Activated CD4-positive, alpha-beta T cell treated with anti-CD3 and anti-CD28 coated beads for 48 hours (primary cell): ENCODE results near the gene CLTA.

Experiments
- DNase-seq: peaks from one replicate; pipeline ENCODE4 v3.0.0-alpha.2; 2020

Gene CLTA, protein sequence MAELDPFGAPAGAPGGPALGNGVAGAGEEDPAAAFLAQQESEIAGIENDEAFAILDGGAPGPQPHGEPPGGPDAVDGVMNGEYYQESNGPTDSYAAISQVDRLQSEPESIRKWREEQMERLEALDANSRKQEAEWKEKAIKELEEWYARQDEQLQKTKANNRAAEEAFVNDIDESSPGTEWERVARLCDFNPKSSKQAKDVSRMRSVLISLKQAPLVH

DNA sequence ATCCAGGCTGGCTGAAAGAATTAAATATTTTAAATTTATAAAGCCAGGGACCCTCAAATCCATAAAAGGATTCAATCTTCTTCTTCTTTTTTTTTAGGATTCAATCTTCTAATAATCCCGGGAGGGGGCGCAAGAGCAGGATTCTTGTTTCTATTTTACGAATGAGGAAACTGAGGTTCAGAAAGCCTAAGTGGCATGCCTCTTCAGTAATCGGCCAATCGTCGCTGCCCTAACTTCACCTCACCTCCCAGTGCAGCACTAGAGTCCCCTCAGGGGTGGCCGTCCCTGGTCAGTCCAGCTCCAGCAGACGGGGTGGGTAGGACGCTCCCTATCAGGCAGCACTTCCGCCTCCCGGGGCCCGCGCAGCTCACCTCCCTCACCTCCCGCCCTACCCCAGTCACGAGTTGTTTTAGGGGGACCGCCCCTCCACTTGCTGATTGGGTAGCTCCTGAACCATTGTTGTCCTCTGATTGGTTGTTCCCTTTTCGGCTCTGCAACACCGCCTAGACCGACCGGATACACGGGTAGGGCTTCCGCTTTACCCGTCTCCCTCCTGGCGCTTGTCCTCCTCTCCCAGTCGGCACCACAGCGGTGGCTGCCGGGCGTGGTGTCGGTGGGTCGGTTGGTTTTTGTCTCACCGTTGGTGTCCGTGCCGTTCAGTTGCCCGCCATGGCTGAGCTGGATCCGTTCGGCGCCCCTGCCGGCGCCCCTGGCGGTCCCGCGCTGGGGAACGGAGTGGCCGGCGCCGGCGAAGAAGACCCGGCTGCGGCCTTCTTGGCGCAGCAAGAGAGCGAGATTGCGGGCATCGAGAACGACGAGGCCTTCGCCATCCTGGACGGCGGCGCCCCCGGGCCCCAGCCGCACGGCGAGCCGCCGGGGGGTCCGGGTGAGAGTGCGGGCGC lies at the start of gene CLTA:
CLTA (plus strand) TSS at position 534 of the 902 bp plus-strand sequence; CDS start at position 670, 136 bp downstream.
- DNase-seq, result peak; percentile 96

DNA sequence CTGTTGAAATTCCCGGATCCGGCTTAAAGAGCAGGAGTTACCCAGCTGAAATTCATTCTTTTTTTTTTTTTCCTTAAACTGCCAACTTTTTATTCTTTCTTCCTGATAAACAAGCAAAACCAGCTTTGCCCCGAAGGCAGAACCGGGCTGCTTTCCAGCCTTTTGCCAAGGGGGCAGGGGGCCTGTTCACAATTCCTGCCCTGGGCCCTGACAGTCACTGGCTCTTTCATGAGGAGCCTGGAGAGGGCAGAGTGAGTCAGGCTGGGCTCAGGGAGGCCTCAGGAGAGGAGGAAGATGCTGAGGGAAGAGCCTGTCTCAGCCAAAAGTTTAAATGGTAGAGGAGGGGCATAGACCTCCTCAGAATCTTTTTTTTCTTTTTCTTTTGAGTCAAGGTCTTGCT lies 49.4 kb upstream of the CLTA start:
- DNase-seq, result no peak

DNA sequence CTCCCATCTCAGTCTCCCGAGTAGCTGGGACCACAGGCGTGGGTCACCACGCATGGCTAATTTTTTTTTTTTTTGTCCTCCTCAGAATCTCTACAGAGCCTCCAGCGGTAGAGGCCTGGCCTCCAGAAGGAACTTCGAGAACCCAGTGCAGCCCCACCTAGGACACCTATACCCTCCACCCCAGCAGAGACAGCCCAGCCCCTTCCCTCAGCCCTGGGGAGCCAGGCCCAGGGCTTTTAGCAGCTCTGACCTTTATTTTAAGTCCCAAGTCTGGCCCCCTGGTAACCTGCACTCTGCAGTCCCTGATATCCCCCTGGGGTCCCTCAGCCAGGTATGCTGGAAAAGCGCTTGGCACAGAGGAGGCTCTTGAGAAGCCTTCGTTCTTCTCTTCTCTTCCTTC lies 49.0 kb upstream of the CLTA start:
- DNase-seq, result no peak

DNA sequence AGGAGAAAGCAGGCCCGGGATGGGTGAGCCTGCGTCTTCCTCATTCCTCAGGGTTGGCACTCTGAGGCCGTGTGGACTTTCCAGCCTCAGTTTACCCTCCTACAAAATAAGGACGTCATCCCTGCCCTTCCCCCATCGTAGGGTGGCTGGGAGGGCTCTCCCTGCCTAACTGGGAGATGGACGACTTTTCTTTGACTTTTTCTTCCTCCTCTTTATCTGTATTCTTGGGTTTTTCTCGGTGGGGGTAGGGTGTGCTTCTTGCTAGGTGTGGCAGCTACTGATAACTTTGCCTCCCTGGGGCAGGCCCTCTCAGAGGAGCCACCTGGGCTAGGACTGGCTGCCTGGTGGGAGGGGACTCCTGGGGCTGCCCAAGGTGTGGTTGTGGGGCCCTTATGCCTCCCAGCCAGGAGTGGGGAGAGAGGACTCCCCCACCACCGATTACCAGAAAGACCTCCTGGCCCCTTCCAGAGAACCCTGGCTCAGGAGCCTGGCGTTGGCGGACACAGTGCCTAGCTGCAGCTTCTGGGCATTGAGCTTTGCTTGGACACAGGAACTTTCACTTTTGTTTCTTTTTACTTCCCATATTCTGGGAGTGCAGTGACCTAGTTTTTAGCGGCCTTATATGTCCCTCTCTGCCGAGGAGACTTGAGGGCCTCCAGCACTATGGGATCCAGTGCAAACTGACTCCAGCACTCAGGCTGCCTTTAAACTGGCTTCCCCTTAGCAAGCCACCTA lies 48.0 kb upstream of the CLTA start:
- DNase-seq, result no peak

DNA sequence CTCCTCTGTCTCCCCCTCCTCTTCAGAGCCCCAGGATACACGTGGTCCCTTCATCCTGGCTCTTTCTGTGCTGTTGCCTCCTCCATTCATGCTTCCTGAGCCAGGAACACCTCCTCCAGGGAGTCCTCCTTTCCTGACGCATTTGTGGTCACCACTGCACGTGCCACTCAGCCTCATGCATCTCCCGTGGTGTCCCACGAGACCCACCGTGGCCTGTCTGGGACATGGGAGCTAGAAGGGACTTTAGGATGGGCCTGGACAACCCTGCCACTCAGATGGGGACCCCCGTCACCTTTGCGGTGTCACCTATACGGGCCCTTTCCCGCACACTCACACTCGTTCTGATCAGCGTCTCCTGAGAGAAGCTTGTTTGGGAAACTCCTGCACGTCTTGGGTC lies 47.5 kb upstream of the CLTA start:
- no peak for DNase-seq

DNA sequence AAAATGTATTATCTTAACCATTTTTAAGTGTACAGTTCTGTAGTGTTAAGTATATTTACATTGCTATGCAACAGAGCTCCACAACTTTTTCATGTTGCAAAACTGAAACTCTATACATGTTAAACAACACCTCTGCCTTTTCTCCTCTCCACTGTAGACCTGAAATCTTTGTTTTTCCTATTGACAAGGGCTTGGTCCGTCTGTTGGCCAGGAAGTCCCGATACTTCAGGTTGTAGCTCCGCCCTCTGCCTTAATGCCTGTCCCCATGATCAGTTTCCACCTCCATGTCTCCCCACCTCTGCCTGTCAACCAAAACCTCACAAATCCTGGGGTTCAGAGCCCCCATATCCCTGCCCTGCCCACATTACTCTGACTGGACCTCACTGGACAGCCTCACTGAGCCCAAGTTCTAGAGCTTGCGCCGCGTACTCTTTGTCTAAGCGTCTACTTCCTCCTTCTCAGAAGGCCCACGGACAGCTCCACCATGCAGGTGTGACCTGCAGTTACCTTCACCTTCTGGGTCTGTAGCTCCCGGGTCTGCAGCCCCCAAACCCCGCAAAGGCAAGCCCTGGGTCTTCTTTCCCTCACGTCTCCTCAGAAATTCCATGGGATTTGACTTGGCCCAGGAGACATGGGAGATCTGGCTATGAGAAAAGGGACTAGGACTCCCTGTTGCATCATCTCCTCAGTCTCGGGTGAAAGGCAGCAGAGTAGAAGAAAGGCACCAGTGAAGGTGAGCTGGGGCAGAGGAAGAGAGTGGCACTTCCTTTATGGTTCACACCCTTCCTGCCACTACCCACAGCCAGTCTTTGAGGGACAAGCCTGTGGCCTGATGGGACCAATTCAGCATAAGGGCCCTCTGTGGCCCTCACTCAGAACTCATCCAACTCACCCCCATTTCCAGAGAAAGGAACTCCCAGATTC lies 46.1 kb upstream of the CLTA start:
- DNase-seq, result no peak

DNA sequence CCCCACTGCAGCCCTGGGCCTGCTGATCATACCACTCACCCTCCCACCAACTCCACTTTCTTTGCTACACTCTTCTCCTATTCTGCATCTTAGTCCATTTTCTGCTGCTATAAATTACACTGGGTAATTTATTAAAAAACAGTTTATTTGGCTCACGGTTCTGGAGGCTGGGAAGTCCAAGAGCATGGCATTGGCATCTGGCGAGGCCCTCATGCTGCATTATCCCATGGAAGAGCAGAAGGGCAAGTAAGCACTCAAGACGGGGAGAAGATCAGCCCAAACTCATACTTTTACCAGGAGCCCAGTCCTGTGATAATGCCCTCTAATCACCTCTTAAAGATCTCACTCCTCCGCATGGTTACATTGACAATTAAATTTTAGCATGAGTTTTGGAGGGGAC lies 44.8 kb upstream of the CLTA start:
- no peak for DNase-seq

DNA sequence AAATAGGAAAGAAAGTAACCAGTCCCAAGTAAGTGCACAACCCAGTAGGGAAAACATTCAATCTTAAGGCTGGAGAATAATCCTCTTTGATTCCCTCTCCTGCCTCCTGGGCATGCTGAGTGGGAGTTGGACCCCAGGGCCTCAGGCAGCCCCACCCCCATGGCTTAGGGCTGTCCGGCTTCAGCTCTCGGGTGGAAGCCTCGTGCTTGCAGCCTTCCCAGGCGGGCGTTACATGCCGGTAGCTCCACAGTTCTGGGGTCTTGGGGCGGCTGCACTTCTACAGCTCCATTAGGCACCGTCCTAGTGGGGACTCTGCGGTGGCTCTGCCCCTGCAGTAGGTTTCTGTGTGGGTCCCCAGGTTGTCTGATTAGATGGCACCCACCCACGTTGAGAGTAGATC lies 44.1 kb upstream of the CLTA start:
- no peak for DNase-seq

DNA sequence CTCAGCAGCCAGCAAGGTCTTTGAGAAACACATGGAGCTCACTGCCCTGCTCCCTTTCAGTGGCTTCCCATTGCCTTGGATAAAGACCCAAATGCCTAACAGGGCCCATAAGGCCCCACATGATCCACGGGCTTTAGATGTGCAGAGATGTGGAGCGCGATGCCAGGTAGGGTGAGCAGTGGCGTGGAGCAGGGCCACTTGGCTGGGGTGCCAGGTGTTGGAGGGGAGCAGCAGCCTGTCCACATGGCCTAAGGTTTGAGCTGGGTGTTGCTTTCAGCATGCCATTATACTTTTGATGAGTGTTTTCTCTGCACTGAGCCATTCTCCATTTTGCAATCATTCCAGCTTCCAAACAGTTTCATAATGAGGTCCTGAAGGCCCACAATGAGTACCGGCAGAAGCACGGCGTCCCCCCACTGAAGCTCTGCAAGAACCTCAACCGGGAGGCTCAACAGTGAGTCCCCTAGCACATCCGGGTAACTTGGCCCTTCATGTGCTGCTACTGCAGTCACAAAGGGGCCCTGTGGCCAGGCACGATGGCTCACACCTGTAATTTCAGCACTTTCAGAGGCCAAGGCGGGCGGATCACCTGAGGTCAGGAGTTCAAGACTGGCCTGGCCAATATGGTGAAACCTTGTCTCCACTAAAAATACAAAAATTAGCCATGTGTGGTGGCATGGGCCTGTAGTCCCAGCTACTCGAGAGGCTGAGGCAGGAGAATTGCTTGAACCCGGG lies 43.1 kb upstream of the CLTA start:
- no peak for DNase-seq

DNA sequence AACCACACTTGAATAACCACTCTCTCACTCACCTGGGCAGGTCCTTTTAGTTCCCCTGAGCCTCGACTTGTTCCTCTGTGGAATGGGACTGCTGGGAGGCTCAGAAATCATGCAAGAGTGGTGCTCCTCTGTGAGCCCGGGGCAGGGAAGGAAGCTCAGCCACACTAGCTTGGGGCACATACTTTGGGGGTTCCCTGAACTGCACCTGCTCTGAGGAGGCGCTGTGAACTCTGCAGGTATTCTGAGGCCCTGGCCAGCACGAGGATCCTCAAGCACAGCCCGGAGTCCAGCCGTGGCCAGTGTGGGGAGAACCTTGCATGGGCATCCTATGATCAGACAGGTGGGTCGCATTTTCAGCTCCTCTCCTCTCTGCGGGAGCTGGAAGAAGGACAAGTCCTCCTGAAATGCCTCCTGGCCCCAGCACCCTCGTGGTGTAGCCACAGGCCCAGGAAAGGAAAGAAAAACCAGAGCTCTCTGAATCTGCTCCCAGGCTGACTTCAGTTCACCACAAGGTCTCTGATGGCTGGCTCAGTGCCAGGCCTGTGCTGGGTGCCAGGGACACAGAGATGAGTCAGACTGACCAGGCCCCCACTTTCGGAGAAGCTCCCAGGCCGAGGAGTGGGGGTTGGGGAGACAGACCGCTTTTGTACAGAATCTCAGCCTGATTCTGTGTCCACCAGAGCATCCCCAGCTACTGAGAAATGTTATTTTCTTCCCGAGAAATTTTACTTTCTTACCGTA lies 42.2 kb upstream of the CLTA start:
- peak; percentile 78 for DNase-seq

DNA sequence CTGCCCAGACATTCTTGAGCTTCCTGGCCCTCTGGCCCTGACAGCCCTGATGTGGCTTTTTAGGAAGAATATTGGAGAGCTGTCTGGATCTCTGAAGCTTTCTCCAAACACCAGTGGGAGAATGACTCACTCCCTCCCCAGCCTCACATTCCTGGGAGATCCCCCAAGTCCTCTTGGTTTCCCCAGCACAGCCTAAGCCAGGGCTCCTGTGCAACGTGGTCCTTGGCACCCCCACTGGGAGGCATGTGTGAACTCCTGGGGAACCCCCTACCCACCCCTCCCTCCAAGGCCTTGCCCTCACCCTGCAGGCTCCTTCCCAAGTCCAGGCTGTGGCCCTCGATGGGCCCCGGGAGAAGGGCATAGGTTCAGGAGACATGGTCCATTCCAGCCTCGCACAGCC lies 41.5 kb upstream of the CLTA start:
- DNase-seq, result no peak

DNA sequence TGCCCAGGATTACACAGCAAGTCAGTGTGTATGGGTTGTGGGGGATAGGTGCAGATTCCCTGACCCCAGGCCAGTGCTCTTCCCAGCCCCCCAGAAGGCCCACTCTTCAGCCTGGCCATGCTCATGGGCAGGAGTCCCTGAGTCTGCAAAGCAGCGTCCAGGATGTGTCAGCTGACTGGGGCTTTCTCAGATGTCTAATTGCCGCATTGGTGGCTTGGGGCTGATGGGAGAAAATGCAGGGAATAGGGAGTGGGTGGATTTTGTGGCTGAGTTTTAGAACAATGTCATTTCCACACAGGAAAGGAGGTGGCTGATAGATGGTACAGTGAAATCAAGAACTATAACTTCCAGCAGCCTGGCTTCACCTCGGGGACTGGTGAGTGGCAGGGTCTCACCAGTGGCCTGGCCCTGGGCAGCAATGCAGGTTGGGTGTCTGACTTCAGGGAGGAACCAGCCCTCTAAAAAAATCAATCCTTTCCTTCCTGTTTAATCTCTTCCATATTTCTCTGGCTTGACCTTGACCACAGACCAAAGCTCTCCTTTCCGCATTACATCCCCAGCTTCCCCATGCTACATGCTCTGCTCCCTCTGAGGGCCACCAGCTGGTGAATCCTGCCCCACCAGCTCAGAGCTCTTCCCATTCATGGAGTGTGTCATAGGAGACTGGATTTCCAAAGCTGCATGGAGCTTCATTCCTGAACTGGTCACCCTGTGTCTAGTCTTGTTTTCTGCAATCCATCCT lies 40.0 kb upstream of the CLTA start:
- no peak for DNase-seq

DNA sequence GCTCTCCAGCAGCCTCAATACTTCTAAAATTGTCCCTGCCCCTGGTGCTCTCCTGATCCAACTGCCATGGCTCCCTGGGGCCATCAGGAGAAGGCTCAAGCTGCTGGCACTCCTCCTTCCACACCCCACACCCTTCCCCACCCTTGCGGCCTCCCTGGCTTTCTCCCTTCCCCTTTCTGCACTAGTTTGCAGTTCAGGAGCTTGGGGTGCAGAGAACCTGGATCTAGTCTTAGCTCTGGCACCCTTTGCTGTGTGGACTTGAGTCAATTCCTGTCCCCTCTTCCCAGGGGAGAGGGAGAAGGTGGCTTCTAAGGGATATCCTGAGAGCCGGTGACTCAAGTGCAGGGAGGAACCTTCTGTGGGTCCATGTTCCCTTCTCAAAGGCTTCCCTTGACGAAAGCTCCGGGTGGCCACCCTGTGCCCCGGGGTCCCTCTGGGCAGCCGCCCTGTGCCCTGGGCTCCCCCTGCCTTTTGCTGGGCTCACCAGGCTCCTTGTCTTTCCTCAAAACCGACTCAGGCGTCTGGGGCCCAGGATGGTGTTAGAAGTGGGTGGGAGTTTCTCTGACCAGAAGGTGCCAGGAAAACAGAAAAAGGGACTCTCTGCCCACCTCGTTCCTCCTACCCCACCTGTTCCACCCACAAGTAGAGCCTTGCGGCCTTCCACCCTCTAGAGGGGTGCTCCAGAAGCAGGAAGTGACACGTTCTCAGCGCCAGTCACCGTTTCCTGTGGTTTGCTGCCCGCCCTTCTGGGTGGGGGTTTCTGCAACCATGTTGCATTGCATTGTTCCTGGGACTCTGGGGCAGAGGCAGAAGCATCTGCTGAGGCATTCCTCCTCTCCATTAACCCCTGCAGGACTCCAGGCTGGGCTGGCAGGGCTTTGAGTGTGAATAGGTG lies 39.2 kb upstream of the CLTA start:
- peak; percentile 90 for DNase-seq

DNA sequence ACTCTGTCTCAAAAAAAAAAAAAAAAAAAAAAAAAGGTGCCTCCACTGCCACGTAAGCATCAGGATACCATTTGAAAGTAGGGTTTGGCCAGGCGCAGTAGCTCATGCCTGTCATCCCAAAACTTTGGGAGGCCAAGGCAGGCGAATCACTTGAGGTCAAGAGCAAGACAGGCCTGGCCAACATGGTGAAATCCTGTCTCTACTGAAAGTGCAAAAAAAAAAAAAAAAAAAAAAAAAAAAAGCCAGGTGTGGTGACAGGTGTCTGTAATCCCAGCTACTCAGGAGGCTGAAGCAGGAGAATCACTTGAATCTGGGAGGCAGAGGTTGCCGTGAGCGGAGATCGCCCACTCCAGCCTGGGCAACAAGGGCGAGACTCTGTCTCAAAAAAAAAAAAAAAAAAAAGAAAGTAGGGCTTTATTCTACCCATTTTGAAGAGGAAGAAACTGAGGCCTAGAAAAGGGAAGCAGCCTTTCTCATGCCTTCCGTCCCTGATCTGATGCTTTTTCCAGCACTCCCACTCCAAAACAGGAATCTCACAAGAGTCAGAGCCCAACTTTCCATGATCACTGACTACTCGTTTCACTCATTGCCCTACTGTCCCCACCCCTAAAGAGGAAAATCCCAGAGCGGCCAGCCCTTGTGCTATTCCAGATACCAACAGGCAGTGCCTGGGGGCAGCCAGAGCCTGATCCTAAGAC lies 37.8 kb upstream of the CLTA start:
- DNase-seq, result no peak

DNA sequence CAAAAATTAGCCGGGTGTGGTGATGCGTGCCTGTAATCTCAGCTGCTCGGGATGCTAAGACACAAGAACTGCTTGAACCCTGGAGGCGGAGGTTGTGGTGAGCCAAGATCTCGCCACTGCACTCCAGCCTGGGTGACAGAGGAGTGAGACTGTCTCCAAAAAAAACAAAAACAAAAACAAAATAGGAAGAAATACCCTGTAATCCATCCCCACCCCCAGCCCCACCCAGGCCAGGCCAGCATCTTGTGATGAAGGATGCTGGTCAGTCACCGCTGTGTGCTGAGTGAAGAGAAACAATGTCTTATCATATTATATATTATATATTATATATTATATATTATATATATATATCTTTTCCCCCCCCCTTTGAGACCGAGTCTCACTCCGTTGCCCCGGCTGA lies 37.0 kb upstream of the CLTA start:
- DNase-seq, result no peak

DNA sequence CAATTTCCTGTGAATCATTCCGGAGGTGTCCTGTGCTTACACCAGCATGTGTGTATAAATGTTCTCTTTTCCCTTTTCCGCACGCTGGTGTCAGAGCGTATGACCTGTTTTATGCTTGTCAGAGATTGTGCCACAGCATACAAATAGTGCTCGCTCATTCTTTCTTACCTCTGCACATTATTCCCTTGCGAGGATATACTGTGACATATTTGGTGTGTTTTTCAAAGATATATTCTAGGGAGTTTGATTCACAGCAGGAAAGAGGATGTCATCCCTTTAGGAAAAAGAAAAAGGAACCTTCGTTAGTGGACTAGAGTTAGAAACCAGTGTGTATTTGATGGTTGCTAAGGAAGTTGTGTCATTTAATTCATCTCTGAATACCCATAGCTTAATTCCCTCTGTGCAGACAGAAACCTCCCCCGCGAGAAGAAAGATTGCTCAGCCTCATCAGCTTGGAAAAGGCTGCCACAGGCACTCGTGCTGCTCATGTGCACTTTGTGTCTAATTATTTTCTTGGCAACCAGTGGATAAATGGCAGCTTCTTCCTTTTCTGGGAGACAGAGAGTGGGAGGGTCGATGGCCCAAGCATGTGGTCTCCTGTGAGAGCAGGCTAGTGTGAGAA lies 36.3 kb upstream of the CLTA start:
- DNase-seq, result no peak

DNA sequence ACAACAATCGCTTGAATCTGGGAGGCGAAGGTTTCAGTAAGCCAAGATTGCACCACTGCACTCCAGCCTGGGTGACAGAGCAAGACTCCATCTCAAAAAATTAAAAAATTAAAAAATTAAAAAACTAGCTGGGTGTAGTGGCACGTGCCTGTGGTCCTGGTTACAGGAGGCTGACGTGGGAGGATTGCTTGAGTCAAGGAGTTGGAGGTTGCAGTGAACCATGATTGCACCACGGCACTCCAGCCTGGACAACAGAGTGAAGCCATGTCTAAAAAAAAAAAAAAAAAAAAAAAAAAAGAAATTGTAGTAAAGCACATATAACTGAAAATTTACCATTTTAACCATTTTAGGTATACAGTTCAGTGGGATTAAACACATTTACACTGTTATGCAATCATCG lies 34.6 kb upstream of the CLTA start:
- DNase-seq, result no peak

DNA sequence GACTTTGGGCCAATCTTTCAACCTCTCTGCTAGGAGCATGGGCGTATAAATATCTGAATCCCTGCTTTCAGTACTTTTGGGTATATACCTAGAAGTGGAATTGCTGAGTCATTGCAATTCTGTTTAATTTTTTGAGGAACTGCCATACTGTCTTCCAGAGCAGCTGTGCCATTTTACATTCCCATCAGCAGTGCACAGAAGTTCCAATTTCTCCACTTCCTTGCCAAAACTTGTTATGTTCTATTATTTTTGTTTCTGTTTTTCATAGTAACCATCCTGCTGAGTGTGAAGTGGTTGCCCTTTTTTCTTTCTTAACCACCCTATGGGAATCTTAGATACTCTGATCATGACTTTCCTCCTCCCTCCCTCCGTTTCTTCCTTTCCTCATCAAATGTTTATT lies 32.6 kb upstream of the CLTA start:
- DNase-seq, result no peak
